GM19099 (cell line): ENCODE results near the gene RASSF1.

Experiments used
- POLR2A ChIP-seq: IDR thresholded peaks from 3 replicates; pipeline ENCODE4 v1.6.1; 2011; ENCODE audit warnings: low read depth; ENCODE audit not compliant: insufficient read length; ENCODE audit errors: extremely low read depth

RASSF1 gene

GRCh38 chr3:50296721-50297383 is 43.8 kb downstream of the RASSF1 start:
- TF ChIP-seq POLR2A = no peak

- TF ChIP-seq POLR2A = no peak
Observed at GRCh38 chr3:50295553-50296431, 44.8 kb downstream of the RASSF1 start.

GRCh38 chr3:50294492-50295403 is 45.9 kb downstream of the RASSF1 start:
- no peak for TF ChIP-seq POLR2A

GRCh38 chr3:50294089-50294488 is 46.5 kb downstream of the RASSF1 start:
- no peak for TF ChIP-seq POLR2A

GRCh38 chr3:50293079-50293801 is 47.4 kb downstream of the RASSF1 start:
- TF ChIP-seq POLR2A = no peak

- TF ChIP-seq POLR2A = peak; percentile 82
Observed at GRCh38 chr3:50292159-50293078, 48.2 kb downstream of the RASSF1 start, which contains the start of gene IFRD2. Gene IFRD2 (minus strand): TSS chr3:50292429. CDS start chr3:50292274, 155 bp downstream.

- TF ChIP-seq POLR2A = no peak
Observed at GRCh38 chr3:50290161-50290641, 50.4 kb downstream of the RASSF1 start.

GRCh38 chr3:50289130-50289529 is 51.5 kb downstream of the RASSF1 start:
- no peak for TF ChIP-seq POLR2A

- no peak for TF ChIP-seq POLR2A
Observed at GRCh38 chr3:50288387-50289007, 52.1 kb downstream of the RASSF1 start.

GRCh38 chr3:50287262-50287661 is 53.4 kb downstream of the RASSF1 start:
- TF ChIP-seq POLR2A = no peak

GRCh38 chr3:50286322-50287227 is 54.1 kb downstream of the RASSF1 start:
- TF ChIP-seq POLR2A = no peak
